GM03348 (cell line): ENCODE results near the gene SIPA1L3.
"Not testable (repeated sequence)": the region's sequence is repeated elsewhere in the genome, so short reads cannot be mapped to it uniquely, and the experiment has no call there.

Source experiments
- DNase-seq: peaks from one replicate; pipeline ENCODE4 v3.0.0; 2012; ENCODE audit warnings: low spot score

Gene SIPA1L3

DNA sequence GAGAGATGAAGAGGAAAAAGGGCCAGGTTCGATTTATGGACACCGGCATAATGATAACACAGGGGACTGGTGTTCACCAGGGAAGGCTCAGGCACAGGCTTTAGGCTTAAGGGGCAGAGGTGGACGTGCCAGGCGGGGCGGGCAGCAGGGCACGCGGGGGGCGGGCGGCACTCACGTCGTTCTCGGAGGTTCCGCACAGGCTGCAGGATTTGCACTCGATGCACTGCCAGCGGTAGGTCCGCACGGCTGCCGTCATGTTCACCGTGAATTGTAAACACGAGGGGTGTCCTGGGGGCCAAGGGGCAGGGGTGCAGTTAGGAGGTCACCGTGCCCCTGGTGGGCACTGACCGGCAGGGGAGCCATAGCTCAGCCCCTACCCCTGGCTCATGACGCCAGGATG is 306.5 kb downstream of the SIPA1L3 start:
- DNase-seq = no peak

DNA sequence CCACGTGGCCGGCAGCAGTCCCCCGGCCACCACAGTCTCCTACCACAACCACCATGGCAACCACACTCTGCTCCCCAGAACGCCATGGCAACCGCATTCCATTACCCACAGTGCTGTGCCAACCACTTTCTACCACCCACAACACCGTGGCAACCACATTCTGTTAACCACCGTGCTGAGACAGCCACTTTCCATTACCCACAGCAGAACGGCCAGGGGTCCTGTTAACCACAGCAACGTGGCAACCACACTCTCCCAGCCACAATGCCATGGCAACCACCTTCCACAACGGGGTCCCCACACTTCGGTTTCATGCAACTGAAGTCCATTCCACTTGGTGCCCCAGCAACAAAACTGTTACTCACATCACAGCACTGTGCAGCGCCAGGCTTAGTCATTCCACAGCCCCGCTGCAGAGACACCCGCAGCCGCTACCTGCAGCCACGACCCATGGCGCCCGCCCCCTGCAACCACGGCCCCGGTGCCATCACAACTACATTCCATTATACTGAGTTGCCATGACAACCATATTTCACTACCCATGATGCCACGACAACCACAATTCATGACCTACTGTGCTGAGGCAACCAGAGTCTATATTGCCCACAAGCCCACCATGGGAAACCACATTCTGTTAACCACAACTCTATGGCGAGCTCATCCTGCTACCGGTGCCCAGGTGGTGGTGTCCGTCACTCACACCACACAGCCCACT is 307.1 kb downstream of the SIPA1L3 start:
- no peak for DNase-seq

DNA sequence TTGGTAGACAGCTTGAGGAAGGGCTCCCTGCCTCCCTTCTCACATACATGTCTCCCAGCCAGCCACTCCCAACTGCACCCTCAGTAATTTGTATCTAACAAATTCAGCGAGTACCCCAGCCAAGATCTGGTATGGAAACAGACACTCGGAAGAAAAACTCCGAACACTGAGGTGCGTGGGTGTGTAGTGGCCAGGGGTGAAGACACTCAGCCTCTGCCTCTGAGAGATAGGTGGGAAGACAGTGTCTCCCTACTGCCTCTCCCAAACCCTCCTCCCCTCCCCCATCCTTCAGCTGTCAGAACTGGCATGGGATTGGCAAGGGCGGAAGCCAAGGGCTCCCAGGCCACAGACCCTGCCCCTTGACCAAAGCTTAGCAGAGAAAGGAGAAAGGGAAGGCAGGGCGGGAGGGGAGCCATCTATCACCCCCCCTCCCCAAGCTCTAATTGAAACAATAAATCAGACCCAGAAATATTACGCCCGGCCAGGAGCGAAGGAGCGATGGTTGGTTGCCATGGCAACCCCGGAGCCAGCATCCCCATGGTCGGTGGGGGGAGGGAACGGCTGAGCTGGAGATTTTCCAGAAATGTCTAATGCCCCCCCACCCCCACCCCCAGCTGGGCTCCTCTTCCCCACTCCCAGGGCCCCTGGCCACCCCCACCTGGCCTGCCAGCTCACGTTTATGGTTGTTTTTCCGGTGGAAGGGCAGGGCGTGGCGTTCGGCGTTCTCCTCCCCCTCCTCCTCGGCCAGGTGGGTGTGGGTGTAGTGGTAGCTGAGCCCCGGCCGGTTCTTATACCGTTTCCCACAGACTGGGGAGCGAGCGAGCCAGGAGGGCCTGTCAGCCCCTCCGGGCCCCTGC is 310.0 kb downstream of the SIPA1L3 start:
- DNase-seq = no peak

DNA sequence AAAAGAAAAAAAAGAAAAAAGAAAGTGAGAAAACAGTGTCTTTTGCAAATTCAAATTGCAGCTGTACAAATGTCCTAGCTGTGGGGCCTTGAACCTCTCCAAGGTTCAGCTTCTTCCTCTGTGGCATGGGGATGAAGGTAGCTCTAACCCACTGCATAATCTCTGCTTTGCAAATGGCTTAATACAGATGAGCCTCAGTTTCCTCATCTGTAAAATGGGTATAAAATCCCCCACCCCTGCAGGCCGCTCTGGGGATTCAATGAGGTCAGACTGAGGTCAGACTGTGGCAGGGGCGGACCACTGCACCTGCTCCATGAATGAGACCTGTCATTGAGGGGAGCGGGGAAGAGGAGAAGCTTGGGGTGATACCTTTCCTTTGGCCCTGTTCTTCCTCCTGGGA is 311.2 kb downstream of the SIPA1L3 start:
- DNase-seq = no peak

DNA sequence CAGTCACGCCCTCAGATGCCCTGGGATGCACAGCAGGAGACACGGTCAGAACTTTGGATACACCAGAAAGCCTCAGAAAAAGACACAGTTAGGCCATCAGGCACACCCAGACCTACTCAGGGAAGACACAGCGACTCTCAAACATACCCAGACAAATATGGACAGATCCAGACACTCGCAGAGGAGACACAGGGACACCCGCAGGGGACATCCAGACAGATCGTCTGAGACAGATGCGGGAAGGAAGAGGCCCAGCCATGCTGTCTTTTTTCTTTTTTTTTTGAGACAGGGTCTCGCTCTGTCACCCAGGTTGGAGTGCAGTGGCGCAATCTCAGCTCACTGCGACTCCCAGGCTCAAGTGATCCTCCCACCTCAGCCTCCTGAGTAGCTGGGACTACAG is 312.2 kb downstream of the SIPA1L3 start:
- no peak for DNase-seq

DNA sequence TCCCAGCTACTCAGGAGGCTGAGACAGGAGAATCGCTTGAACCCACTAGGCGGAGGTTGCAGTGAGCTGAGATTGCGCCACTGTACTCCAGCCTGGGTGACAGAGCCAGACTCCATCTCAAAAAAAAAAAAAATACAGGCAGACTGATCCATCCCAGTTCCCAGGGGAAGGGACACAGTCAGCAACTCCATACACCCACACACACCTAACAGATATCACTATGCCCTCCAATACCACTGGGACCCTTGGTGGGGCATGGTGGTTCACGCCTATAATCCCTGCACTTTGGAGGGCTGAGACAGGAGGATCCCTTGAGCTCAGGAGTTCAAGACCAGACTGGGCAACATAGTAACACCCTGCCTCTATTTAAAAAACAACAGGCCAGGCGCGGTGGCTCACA is 314.4 kb downstream of the SIPA1L3 start:
- DNase-seq = no peak

DNA sequence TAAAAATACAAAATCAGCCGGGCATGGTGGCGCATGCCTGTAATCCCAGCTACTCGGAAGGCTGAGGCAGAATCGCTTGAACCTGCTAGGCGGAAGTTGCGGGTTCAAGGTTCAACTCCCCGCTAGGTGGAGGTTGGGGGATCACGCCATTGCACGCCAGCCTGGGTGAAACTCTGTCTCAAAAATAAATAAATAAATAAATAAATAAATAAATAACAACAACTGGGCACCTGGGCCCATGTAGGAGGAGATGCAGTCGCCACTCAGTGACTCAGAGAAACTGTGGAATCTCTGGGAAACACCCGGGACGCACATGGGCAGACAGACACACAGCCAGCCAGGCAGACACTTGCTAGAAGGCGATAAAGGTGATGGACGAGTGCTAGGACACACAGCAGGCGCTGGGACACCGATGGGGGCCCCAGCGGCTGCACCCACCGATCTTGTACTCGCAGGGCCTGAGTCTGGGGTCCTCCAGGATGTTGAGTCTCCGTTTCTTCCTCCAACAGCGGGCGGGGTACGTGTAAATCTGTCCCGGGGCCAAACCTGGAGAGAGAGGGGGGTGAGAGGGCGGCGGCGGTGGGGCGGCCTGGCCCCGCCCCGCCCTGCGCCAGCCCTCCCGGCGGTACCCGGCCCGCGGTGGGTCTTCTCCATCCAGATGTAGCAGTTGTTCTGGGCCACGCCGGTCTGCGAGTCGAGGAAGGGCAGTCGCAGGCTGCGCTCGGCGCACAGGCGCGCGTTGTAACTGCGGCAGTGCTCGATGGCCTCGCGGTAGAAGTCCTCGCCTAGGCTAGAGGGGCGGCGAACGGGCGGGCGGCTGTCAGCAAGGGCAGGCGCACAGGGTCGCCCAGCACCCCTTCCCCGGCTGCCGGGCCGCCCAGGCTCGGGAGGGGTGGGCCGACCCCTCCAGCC is 315.2 kb downstream of the SIPA1L3 start:
- no peak for DNase-seq

DNA sequence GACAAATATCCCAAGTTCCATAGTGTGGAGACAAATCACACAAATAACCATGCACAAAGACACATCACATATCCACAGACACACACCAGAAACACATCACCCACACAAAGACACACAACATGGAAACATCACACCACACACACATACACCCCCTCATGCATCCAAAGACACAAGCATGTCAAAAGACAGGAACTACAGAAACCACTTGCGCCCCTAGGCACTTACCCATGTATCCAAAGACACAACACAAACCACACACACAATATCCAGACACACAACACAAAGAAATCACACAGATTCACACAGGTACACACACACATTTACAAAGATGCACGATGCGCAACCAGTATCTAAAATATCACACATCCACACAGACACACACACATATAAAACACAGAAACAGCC is 316.1 kb downstream of the SIPA1L3 start:
- DNase-seq = no peak

DNA sequence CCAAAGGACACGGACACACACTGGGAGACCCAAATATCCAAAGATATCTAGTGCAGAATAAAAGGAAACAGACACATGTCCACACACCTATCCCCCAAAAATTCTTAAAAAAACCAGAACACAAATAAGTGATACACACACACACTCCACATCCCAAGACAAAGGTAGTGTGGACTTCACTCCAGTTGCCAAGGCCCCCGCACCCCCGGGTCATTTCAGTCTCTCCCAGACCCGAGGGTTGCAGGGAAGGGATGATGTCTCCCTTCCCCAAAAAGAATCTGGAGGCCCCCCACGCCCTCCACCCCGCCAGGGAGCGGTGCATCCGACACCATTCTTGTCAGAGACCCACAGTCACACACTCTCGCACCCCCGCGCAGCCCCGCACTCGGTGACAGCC is 316.6 kb downstream of the SIPA1L3 start:
- no peak for DNase-seq

DNA sequence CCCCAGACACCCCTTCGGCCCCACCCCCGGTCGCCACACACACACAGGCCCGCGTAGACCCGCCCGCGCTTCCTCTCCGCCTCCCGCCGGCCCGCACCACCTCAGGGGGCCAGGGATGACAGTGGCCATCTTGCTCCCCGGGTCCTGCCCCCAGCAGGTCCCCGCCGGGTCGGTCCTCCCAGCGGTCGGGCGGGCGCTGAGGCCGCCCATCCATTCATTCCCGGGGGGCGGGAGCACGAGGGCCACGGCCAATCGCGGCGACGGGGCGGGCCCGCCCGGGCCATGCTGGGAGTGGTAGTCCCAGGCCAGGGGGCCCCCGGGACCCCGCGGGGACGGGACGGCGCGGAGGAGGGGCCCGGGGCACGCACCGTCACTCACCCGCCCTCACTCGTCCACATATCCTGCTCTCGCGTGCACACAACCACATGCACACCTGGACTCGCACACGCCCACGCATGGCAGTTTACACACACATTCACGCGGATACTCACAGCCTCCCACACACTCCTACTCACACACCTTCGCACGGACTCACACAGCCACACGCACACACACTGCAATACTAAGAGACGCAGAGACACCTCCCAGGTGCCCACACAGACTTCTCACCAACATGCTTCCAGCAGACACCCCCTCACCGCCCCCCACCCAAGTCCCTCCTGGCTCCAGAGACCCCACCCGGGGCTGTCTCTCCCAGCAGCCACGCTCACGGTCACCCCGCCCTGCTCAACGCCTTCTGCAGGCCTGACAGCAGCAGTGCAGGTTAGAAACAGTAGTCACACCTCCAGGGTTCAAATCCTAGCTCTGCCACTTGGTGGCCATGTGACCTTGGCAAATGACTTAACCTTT is 317.2 kb downstream of the SIPA1L3 start, which contains the start of gene DPF1:
Gene DPF1, minus strand, starts transcription at position 209 of the 849 bp plus-strand sequence. Its CDS starts 80 bp downstream, at position 129.
- DNase-seq = peak; percentile 97

DNA sequence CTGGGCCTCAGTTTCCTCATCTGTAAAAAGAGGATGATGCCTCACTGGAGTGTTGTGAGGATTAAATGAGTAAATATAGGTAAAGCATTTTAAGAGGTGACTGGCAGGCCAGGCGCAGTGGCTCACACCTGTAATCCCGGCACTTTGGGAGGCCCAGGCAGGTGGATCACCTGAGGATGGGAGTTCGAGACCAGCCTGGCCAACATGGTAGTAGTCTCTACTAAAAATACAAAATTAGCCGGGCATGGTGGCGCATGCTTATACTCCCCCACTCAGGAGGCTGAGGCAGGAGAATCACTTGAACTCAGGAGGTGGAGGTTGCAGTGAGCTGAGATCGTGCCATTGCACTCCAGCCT is 317.8 kb downstream of the SIPA1L3 start:
- DNase-seq = not testable (repeated sequence)

DNA sequence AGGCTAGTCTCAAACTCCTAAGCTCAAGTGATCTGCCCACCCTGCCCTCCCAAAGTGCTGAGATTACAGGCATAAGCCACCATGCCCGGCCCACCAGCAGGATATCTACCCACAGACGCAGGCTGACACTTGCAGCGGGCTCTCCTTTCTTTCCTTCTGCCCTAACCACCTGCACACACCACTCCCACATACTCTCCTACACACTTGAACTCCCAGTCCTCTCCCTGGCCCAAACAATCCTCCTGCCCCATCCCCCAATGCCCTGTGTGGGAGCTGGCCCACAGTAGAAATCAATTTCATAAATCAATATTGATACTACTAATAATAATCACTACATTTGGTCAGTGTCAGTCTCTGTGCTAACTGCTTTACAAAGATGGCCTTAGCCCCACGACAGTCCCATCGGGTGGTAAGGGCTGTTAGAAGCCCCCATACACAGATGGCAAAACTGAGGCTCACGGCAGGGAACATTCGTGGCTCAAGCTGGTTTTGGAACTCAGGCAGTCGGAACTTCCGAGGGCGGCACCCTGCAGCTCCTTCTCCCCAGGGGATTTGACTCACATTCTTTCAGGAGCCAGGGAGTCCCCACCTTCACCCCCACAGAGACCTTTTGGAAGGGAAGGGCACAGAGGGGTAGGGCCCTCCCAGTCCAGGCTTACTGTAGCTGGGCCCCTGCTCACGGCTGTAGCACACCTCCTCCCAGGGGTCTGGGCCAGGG is 320.4 kb downstream of the SIPA1L3 start:
- DNase-seq = no peak

DNA sequence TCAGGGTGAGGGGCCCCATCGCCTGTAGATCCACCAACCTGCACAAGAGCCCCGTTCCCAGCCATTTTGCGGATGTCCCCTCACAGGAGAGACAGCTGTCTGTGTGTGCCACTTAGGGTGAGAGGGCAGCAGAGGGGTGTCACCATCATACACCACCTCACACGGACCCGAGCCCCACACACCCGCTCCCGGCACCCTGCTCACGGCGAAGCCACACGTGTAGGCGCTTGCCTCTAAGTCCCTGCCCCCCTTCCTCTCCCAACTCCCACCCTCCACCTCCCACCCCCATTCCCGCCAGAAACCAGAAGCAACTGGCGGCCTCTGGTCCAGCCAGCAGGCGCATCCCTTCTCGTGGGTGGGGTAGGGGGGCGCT is 321.0 kb downstream of the SIPA1L3 start:
- no peak for DNase-seq

DNA sequence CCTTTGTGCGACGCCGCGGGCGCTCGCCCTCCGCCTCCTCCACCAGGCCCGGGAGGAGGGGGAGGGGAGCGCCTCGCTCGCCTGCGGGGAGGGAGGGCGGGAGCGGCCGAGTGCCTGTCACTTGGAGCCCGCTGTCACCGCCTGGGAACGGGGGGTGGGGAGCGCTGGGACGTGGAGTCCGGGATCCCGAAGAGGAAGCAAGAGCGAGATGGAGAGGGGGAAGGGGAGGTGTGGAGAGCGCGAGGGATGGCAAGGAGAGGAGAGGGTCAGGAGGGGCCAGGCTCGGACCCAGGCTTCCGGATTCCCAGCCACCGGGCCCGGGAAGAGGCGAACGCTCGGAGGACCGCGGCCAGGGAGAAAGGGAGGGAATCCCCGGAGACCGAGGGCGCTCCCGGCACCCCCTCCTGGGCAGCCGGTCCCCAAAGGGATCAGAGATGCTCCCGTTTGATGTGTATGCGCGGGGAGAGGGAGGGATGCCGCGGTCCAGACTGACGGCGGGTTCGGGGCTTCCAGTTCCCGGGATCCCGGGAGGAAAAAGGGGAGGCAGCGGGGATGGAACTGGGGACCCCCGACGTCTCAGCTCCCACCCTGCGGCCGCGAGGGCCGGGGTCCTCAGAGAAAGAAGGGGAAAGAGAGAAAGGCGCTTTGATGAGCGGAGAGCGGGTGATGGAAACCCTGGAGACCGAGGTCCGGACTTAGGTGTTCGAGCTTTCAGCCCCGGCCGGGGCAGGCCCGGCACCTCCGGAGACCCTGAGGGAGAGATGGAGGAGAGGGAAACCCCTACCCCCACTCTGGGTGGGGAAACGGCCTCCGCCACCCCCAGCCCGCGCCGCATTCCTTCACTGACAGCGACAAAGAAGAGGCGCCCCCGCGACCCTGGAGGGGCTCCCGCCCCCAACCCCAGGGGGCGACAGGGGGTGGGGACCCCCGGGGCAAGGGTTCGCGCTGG is 321.8 kb downstream of the SIPA1L3 start:
- DNase-seq = peak; percentile 40

DNA sequence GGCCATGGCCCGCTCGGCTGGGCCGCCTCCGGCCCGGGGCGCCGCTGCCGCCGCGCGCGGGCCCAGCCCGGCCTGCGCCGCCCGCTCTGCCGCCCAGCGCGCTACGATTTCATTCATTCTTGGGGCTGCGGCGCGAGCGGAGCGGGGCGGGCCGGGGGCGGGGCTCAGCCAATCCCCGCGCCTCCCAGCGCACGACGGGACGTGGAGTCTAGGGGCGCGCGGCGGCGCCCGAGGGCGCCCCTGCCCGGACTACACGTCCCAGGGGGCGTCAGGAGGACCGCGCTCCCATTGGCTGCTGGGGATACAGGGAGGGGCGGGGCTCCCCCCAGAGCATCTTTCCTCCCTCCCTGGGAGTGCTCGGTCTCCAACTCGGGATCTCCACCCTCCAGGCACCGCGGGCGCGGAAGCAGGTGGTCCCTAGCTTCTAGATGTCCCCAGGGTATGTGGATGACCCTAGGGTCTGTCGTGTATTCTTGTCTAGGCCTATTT is 322.6 kb downstream of the SIPA1L3 start:
- DNase-seq = peak; percentile 94

DNA sequence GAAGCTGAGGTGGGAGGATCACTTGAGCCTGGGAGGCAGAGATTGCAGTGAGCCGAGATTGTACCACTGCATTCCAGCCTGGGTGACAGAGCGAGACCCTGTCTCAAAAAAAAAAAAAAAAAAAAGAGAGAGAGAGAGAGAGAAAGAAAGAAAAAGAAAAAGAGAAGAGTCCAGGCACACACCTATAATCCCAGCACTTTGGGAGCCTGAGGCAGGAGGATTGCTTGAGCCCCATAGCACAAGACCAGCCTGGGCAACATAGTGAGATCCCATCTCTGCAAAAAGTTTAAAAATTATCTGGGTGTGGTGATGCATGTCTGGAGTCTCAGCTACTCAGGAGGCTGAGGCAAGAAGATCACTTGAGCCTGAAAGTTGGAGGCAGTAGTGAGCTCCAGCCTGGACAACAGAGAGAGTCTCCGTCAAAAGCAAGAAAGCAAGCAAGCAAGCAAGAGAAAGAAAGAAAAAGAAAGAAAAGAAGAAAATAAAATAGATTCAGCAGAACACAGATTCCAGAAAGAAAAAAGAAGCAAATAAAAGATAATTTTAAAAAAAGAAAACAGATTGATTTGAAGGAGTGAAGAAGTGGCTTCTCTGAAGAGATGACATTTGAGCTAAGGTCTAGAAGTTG is 323.6 kb downstream of the SIPA1L3 start:
- not testable (repeated sequence) for DNase-seq

DNA sequence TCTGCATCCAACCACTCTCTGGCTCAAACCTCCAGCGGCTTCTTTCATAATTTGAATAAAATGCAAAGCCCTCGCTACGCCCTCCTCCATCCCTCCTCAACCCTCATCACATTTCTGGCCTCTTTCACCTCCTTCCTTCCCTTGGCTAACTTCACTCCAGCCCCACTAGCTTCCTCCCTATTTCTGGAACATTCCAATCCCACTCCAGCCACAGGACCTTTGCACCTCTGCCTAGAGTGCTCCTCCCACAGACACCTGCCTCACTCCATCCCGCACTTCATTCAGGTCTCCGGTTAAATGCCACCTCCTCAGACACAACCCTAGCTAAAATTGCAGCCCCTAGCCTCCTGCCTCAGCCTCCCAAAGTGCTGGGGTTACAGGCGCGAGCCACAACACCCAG is 324.9 kb downstream of the SIPA1L3 start:
- DNase-seq = no peak

DNA sequence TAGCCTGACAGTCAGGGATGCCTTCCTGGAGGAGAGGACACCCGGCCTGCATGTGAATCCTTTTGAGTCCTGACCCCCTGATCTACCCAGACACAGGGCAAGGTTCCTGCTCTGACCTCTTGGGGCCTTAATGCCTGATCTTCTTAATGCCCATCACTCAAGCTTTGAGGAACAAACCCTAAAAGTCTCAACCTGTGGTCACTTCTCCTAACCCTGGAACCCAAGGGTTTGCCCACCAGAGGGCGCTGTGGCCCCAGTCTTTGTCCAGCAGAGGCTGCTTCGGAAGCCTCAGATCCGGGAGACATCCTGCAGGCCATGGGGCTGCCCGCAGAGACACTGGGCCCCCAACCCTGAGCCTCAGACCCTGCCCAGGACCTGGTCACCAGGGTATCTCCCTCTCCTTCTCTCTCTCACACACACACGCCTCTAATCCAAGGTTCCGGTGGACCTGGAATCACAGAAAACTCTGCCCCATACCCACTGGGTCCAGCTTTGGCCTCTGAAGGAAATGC is 326.8 kb downstream of the SIPA1L3 start:
- DNase-seq = peak; percentile 89

DNA sequence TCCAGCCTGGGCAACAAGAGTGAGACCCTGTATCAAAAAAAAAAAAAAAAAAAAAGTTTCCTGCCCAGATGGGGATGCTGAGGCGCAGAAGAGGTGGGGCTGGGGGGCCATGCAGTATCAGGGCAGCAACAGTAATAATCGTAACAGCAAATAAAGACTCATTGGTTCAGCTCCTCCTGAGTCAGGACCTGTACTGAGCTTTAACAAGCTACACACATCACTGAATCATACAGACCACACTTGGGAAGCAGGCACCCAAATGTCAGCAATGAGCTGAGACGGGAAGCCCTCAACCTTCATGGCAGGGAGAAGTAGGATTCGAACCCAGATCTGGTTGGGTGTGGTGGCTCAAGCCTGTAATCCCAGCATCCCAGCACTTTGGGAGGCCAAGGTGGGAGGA is 327.6 kb downstream of the SIPA1L3 start:
- DNase-seq = no peak
